GM23338 (cell line): ENCODE results near the gene PHC2.

ENCODE experiments used
- CREB1 ChIP-seq: fragments of 250-450 bp; sonication (Bioruptor Pico); IDR thresholded peaks from 2 replicates; pipeline ENCODE4 v1.5.0; 2020; ENCODE audit warnings: low read depth, mild to moderate bottlenecking, moderate library complexity
- EZH2 ChIP-seq: fragments of 200-600 bp; sonication (generic); IDR thresholded peaks from one replicate; pipeline ENCODE4 v1.8.0; 2017; ENCODE audit warnings: antibody characterized with exemption, mild to moderate bottlenecking, low read depth; ENCODE audit not compliant: unreplicated experiment
- EZH2phosphoT487 ChIP-seq: fragments of 200-600 bp; sonication (generic); IDR thresholded peaks from one replicate; pipeline ENCODE4 v1.8.1; 2018; ENCODE audit warnings: antibody characterized with exemption; ENCODE audit not compliant: unreplicated experiment
- JUNB ChIP-seq: IDR thresholded peaks from one replicate; pipeline ENCODE4 v1.6.1; 2016; ENCODE audit warnings: antibody characterized with exemption; ENCODE audit not compliant: unreplicated experiment
- NANOG ChIP-seq: IDR thresholded peaks from 2 replicates; pipeline ENCODE4 v1.6.1; 2016; ENCODE audit warnings: antibody characterized with exemption, borderline replicate concordance
- POLR2AphosphoS5 ChIP-seq: IDR thresholded peaks from 2 replicates; pipeline ENCODE4 v1.6.1; 2016; ENCODE audit warnings: antibody characterized with exemption, low read depth
- STAT1 ChIP-seq: IDR thresholded peaks from one replicate; pipeline ENCODE4 v1.6.1; 2016; ENCODE audit warnings: antibody characterized with exemption; ENCODE audit not compliant: unreplicated experiment
- ZNF114 ChIP-seq: fragments of 250-450 bp; sonication (Bioruptor Pico); IDR thresholded peaks from 2 replicates; pipeline ENCODE4 v1.5.0; 2020; ENCODE audit warnings: mild to moderate bottlenecking, moderate library complexity
- ZNF331 ChIP-seq: fragments of 250-450 bp; sonication (Bioruptor Pico); IDR thresholded peaks from 2 replicates; pipeline ENCODE4 v1.5.0; 2020; ENCODE audit warnings: low read depth, mild to moderate bottlenecking, moderate library complexity
- TF ChIP-seq, protein P1 (sequence below), 2 experiments: fragments of 200-600 bp in 1 of 2; sonication (generic) in 1 of 2; conservative IDR thresholded peaks; 2 replicates each; pipeline versions ENCODE4 v1.5.1 to v1.6.1; 2016 to 2017; ENCODE audit warnings: antibody characterized with exemption in 2 of 2, low read depth in 2 of 2, mild to moderate bottlenecking in 2 of 2, moderate library complexity in 1 of 2
- TF ChIP-seq, protein P2 (sequence below): IDR thresholded peaks from one replicate; pipeline ENCODE4 v1.6.1; 2018; ENCODE audit warnings: antibody characterized with exemption; ENCODE audit not compliant: unreplicated experiment
- TF ChIP-seq, protein P3 (sequence below): IDR thresholded peaks from 2 replicates; pipeline ENCODE4 v1.6.1; 2016; ENCODE audit warnings: antibody characterized with exemption

DNA sequence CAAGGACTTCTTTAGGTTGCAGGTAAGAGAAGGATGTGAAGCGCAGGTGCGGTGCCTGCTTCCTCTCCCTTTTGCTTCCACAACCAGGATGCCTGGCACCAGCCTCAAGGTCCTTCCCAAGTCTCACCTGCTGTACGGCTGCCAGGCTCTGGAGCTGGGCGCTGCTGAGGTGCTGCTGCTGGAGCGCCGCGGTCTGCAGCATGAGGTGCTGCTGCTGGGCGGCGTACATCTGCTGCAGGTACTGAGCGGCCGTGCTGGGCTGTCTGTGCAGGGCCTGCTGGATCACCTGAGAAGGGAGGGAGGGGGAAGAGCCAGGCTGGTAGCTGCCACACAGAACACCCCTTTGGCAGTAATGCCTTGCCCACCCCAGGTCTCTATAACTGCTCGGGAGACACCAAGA, 58.7 kb downstream of the PHC2 start:
- TF ChIP-seq, protein P1, sequence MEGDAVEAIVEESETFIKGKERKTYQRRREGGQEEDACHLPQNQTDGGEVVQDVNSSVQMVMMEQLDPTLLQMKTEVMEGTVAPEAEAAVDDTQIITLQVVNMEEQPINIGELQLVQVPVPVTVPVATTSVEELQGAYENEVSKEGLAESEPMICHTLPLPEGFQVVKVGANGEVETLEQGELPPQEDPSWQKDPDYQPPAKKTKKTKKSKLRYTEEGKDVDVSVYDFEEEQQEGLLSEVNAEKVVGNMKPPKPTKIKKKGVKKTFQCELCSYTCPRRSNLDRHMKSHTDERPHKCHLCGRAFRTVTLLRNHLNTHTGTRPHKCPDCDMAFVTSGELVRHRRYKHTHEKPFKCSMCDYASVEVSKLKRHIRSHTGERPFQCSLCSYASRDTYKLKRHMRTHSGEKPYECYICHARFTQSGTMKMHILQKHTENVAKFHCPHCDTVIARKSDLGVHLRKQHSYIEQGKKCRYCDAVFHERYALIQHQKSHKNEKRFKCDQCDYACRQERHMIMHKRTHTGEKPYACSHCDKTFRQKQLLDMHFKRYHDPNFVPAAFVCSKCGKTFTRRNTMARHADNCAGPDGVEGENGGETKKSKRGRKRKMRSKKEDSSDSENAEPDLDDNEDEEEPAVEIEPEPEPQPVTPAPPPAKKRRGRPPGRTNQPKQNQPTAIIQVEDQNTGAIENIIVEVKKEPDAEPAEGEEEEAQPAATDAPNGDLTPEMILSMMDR (conservative IDR thresholded peaks at IDR 0.05; ENCODE audit: low read depth in 2 of 2) = no peak
- TF ChIP-seq NANOG = no peak
- no peak for TF ChIP-seq POLR2AphosphoS5
- TF ChIP-seq CREB1 (CRISPR knock-in tag) = no peak
- no peak for TF ChIP-seq ZNF331
- no peak for TF ChIP-seq EZH2
- TF ChIP-seq, protein P2, sequence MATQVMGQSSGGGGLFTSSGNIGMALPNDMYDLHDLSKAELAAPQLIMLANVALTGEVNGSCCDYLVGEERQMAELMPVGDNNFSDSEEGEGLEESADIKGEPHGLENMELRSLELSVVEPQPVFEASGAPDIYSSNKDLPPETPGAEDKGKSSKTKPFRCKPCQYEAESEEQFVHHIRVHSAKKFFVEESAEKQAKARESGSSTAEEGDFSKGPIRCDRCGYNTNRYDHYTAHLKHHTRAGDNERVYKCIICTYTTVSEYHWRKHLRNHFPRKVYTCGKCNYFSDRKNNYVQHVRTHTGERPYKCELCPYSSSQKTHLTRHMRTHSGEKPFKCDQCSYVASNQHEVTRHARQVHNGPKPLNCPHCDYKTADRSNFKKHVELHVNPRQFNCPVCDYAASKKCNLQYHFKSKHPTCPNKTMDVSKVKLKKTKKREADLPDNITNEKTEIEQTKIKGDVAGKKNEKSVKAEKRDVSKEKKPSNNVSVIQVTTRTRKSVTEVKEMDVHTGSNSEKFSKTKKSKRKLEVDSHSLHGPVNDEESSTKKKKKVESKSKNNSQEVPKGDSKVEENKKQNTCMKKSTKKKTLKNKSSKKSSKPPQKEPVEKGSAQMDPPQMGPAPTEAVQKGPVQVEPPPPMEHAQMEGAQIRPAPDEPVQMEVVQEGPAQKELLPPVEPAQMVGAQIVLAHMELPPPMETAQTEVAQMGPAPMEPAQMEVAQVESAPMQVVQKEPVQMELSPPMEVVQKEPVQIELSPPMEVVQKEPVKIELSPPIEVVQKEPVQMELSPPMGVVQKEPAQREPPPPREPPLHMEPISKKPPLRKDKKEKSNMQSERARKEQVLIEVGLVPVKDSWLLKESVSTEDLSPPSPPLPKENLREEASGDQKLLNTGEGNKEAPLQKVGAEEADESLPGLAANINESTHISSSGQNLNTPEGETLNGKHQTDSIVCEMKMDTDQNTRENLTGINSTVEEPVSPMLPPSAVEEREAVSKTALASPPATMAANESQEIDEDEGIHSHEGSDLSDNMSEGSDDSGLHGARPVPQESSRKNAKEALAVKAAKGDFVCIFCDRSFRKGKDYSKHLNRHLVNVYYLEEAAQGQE = no peak
- no peak for TF ChIP-seq EZH2phosphoT487
- no peak for TF ChIP-seq ZNF114
- no peak for TF ChIP-seq JUNB
- TF ChIP-seq, protein P3, sequence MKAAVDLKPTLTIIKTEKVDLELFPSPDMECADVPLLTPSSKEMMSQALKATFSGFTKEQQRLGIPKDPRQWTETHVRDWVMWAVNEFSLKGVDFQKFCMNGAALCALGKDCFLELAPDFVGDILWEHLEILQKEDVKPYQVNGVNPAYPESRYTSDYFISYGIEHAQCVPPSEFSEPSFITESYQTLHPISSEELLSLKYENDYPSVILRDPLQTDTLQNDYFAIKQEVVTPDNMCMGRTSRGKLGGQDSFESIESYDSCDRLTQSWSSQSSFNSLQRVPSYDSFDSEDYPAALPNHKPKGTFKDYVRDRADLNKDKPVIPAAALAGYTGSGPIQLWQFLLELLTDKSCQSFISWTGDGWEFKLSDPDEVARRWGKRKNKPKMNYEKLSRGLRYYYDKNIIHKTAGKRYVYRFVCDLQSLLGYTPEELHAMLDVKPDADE = no peak
- no peak for TF ChIP-seq STAT1
